HG03457 (cell line): ENCODE measurements around the gene CENPS.
"Not testable (repeated sequence)": the region's sequence is repeated elsewhere in the genome, so short reads cannot be mapped to it uniquely, and the experiment has no call there.

Experiments used
- ATAC-seq: cut with Tn5 transposase; IDR thresholded peaks from one replicate; pipeline ENCODE4 v1.9.1; 2021; ENCODE audit warnings: moderate number of reproducible peaks; ENCODE audit not compliant: unreplicated experiment

Gene CENPS

GRCh38 chr1:10430216-10431069 is at the start of gene CENPS:
Gene CENPS (plus strand): TSS chr1:10430433. CDS start chr1:10430518, 85 bp downstream.
- ATAC-seq: peak; percentile 50

DNA sequence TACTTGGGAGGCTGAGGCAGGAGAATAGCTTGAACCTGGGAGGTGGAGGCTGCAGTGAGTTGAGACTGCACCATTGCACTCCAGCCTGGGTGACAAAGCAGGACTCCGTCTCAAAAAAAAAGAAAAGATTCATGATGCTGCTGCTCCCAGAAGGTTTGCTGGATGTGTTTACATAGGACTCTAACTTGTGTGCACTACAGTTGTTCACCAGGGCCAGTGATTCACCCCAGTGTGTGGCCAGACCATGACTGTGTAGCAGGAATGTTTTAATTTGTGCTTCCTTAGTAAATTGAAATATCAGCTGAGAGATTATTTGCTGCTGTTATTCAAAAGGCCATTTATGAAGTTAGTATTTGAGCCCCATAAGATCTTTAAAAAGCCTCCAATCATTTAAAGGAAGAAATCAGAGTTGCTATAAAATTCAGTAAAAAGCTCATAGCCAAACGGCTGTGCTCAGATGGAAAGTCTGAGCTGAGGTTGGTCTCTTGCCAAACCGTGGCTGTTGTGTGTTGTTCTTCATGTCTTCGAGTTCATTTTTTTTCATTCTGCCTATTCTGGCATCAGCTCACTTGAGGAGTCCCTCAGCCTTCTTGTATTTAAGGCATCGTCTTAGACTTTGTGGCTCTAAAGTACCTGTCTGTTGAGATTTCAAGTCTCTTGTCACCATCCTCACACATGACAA is 49.5 kb upstream of the CENPS start:
- ATAC-seq: no peak

- no peak for ATAC-seq
These were observed 46.6 kb upstream of the CENPS start for GRCh38 chr1:10383630-10384029.

DNA sequence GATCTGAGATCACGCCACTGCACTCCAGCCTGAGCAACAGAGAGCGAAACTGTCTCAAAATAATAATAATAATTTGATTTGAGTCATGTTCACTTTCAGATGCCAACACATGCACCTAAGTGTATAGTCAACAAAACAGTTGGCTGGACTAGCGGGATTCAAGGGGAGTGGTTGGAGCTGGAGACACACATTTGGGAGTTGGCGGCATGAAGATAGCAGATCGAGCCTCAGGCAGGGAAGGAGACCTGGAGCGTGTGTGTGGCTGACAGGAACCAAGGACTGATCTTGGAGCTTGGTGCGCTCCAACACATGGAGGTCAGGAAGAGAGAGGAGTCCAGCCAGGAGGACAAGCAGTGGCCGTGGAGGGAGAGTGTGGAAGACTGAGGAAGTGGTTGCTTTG is 46.0 kb upstream of the CENPS start:
- ATAC-seq: no peak

DNA sequence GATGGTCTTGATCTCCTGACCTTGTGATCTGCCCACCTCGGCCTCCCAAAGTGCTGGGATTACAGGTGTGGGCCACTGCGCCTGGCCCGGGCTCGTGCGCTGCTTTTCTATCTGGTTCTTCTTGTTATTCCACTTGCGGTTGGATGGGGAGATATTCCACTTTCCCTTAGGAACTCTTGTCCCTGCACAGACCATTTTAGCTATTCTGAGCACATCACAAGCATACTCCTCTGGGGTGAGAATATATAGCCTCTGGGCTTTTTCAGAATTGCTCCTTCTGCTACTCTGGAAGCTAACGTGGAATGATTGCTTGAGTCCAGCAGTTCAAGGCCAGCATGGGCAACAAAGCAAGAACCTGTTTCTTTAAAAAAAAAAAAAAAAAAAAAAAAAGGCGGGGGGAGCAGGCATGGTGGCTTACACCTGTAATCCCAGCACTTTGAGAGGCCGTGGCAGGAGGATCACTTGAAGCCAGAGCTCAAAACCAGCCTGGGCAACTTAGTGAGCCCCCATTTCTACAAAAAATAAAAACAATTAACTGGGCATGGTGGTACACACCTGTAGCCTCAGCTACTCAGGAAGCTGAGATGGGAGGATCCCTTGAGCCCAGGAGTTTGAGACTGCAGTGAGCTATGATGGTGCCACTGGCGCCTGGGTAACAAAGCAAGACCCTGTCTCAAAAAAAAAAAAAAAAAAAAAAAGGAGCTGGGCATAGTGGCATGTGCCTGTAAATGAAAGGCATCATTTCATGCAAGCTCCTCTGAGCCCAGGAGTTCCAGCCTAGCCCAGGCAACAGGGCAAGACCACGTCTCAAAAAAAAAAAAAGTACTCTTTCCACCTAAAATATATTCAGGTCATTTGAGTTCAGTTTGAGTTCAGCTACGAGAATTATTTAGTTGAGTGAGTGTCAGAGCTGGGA is 43.2 kb upstream of the CENPS start:
- no peak for ATAC-seq

DNA sequence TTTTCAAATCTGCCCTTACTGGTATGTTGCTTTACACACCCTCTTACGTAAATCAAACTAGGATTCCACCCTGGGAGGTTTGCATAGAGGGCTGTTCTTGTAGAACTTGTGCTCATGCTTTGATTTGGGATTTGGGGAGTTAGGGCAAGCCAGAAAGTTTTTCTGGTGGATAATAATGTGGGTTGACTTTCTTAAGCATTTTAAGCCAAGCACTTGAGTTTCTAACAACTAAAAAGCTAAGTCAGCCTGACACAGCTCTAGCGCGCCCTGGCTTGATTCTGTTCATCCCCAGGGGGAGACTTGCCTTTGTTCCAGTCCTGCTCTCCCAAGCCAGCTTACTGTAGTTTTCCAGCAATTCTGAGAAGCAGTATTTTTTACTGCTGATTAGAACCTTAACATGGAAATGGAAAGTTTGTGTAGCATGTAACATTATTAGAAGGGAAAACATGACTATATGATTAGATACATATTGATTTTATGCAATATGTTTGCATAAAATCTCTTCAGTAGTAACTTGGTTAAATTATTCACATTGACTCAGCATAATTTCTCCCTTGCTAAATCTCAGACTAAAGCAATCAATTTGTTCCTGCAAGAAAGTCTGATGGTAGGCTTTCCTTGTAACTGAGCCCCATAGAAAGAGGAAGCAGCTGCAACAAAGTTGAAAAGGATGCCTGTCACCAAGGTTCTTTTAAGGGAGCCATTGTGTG is 42.4 kb upstream of the CENPS start:
- no peak for ATAC-seq

- no peak for ATAC-seq
These were observed 41.9 kb upstream of the CENPS start for GRCh38 chr1:10388387-10388715.

GRCh38 chr1:10389271-10389973 is 40.8 kb upstream of the CENPS start:
- ATAC-seq: no peak

GRCh38 chr1:10396870-10397269 is 33.4 kb upstream of the CENPS start:
- no peak for ATAC-seq

GRCh38 chr1:10398278-10398733 is 31.9 kb upstream of the CENPS start:
- no peak for ATAC-seq

GRCh38 chr1:10398734-10399443 is 31.3 kb upstream of the CENPS start, which contains the start of gene PGD:
Gene PGD (plus strand): TSS chr1:10399064. CDS start chr1:10399118, 54 bp downstream.
- peak; percentile 86 for ATAC-seq

GRCh38 chr1:10399444-10399941 is 30.7 kb upstream of the CENPS start:
- ATAC-seq: no peak

DNA sequence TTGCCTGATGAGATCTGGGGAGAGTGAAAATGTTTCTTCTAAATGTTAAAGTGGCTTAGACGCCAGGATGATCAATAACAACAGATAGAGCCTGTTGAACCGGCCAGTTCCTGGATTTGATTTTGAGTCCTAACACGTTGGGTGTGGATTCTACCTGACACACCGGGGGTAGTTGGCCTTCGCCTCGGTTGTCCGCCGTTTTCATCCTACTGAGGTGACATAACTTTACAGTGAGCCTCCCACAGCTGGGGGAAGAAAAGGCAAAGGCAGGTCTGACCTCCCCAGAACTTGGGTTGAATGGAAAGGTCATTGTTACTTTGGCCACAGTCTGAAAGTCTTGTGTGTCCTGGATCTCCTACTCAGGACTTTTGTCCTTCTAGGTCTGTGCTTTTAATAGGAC is 30.2 kb upstream of the CENPS start:
- ATAC-seq: no peak

GRCh38 chr1:10401281-10401680 is 29.0 kb upstream of the CENPS start:
- ATAC-seq: no peak

- ATAC-seq: no peak
These were observed 27.4 kb upstream of the CENPS start for GRCh38 chr1:10402729-10403274.

DNA sequence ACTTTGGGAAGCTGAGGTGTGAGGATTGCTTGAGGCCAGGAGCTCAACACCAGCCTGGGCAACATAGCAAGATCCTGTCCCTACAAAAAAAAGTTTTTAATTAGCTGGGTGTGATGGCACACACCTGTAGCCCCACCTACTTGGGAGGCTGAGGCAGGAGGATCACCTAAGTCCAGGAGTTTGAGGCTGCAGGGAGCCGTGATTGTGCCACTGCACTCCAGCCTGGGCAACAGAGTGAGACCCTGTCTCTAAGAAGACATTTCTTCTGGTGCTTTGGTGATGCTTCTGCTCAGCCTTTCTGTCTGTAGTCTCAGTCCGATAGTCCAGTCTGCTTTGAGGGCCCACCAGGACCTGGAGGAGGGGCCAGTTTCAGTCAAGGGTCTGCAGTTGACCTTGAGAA is 23.0 kb upstream of the CENPS start:
- ATAC-seq: no peak

DNA sequence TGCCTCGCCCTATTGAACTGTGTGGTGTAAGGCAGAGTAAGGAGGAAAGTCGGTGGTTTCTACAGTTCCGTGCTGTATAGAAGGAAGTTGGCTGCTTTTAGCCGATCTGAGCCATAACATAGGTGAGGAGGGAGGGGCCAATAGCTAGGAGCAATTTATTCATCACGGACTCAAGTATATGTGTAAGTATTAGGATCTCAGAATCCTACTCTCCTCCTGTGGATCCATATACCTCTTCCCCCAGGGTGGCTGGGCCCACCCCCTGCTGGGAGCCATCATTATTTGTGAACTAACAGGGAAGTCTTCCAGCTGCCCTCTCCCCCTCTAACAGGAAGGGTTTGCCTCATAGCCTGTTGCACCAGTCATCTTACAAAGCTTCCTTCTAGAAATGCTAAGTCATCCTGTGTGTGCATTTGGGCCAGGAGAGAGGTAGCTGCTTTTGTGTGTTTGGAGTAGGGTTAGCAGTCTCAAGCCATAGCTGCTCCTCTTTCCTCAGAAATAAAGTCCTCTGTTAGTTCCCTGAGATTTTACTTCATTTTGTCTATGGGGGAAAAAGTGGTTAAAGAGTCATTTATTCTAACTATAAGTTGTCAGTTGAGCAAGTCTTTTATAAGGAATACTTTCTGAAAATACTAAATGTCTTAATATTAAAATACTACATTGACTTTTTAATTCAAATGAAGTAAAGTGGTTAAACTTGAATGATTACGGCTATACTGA is 14.9 kb upstream of the CENPS start:
- no peak for ATAC-seq

- ATAC-seq: not testable (repeated sequence)
These were observed 14.3 kb upstream of the CENPS start for GRCh38 chr1:10415967-10416366.
